ENCODE data around the gene WWOX. TPM values are rescaled to one million over a fixed set of nuclear protein-coding genes. Genes with fewer than 3 reads are reported as not detected.

WWOX gene
- total RNA-seq, 1 donor from 2014 or later, result 34.9 TPM

DNA sequence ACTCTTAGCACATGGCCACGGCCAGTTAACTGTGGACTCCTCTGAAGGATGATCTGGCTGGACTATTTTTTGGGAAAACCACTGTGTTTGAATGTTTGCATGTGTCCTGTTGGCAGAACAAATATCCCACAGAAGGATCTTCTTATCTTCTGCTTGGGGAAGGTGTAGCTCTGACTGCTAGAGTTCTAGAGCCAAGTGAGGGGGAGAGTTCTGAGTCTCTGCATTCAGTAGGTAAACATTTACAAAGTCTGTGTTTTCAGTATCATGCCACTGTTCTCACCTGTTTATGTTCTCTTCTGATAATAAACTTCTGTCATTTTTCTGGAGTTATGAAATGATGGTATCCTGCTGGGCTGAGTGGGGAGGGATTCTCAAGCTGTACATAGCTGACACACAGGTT lies 241.1 kb downstream of the WWOX start:
- TF ChIP-seq CTCF (IDR thresholded peaks at IDR 0.05; ENCODE audit: insufficient read depth, low read length, poor library complexity, severe bottlenecking), result no peak
- DNase-seq (ENCODE audit: low read depth), result no peak
- Histone ChIP-seq H3K4me3 (ENCODE audit: low read depth, low read length) (no peak overlapping the region), H3K27me3 (ENCODE audit: control insufficient read depth, insufficient read depth, low read length) (no peaks in the 10 kb centered on the region), H3K36me3 (ENCODE audit: control insufficient read depth, insufficient read depth, low read length) (no peaks in the 10 kb centered on the region)

- no peaks in the 10 kb centered on the region for H3K36me3 ChIP-seq (ENCODE audit: control insufficient read depth, insufficient read depth, low read length)
- no peak overlapping the region for H3K4me3 ChIP-seq (ENCODE audit: low read depth, low read length)
- DNase-seq (ENCODE audit: low read depth), result no peak
- no peak for TF ChIP-seq CTCF (IDR thresholded peaks at IDR 0.05; ENCODE audit: insufficient read depth, low read length, poor library complexity, severe bottlenecking)
- no peaks in the 10 kb centered on the region for H3K27me3 ChIP-seq (ENCODE audit: control insufficient read depth, insufficient read depth, low read length)
These were observed 248.6 kb downstream of the WWOX start for GRCh38 chr16:78348068-78348467.

DNA sequence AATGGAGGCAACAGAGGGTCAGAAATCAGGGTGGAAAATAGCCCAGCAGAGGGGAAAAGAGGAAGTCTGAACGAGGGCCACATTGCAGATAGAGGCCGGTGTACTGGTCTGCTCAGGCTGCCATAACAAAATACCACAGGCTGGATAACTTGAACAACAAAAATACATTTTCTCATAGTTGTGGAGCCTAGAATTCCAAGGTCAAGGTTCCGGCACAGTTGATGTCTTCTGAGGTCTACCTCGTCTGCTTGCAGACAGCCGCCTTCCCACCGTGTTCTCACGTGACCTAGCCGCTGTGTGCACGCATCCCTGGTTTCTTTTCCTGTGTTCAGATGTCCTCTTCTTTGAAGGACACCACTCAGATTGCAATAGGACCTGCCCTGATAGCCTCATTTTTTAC lies 249.4 kb downstream of the WWOX start:
- no peak for DNase-seq (ENCODE audit: low read depth)
- no peak for TF ChIP-seq CTCF (IDR thresholded peaks at IDR 0.05; ENCODE audit: insufficient read depth, low read length, poor library complexity, severe bottlenecking)
- no peak overlapping the region for H3K4me3 ChIP-seq (ENCODE audit: low read depth, low read length)
- H3K36me3 ChIP-seq (ENCODE audit: control insufficient read depth, insufficient read depth, low read length), result no peaks in the 10 kb centered on the region
- H3K27me3 ChIP-seq (ENCODE audit: control insufficient read depth, insufficient read depth, low read length), result no peaks in the 10 kb centered on the region

DNA sequence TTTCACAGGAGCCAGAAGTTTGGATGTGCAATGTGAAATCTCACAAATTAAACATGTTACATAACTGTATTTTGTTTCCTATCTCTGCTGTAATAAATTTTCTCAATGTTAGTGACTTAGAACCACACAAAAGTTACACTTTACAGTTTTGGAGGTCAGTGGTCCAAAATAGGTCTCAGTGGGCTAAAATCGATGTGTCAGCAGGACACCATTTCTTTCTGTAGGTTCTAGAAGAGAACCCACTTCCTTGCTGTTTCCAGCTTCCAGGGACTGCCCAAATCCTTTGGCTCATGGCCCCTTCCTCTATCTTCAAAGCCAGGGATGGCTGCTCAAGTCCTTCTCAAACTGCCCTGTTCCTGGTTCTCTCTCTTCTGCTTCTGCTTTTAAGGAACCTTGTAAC lies 252.7 kb downstream of the WWOX start:
- no peak for DNase-seq (ENCODE audit: low read depth)
- no peak overlapping the region for H3K4me3 ChIP-seq (ENCODE audit: low read depth, low read length)
- no peaks in the 10 kb centered on the region for H3K36me3 ChIP-seq (ENCODE audit: control insufficient read depth, insufficient read depth, low read length)
- no peaks in the 10 kb centered on the region for H3K27me3 ChIP-seq (ENCODE audit: control insufficient read depth, insufficient read depth, low read length)
- TF ChIP-seq CTCF (IDR thresholded peaks at IDR 0.05; ENCODE audit: insufficient read depth, low read length, poor library complexity, severe bottlenecking), result no peak

- DNase-seq (ENCODE audit: low read depth), result no peak
These were observed 254.3 kb downstream of the WWOX start for GRCh38 chr16:78353640-78354275.

More at GRCh38 chr16:78353640-78354275, 254.3 kb downstream of the WWOX start:
- no peaks in the 10 kb centered on the region for H3K36me3 ChIP-seq (ENCODE audit: control insufficient read depth, insufficient read depth, low read length)
- no peaks in the 10 kb centered on the region for H3K27me3 ChIP-seq (ENCODE audit: control insufficient read depth, insufficient read depth, low read length)
- TF ChIP-seq CTCF (IDR thresholded peaks at IDR 0.05; ENCODE audit: insufficient read depth, low read length, poor library complexity, severe bottlenecking), result no peak
- no peak overlapping the region for H3K4me3 ChIP-seq (ENCODE audit: low read depth, low read length)

All from kidney epithelial cell (primary cell).